Endothelial cell of umbilical vein (primary cell): ENCODE results near the gene CMTM8. TPM values are rescaled to one million over a fixed set of nuclear protein-coding genes. Genes with fewer than 3 reads are reported as not detected.

Experiments used
- BruUV-seq: library from RNA; stranded (reverse); fragments of 400-500 nt; replicated peaks from 2 replicates; lab custom pipeline; 2021; lab: Mats Ljungman, UMichigan
- CTCF ChIA-PET: fragments of 300-600, 350-600 bp; sonication (Branson Sonifier 250); formaldehyde crosslinking; loops from one replicate; lab custom pipeline; 2021; ENCODE audit warnings: antibody characterized with exemption, inconsistent platforms; lab: Charles Lee
- POLR2A ChIA-PET: fragments of 300-600, 350-600 bp; sonication (Branson Sonifier 250); formaldehyde crosslinking; loops from one replicate; lab custom pipeline; 2021; ENCODE audit warnings: antibody characterized with exemption, inconsistent platforms; lab: Charles Lee
- DNase-seq: peaks from one replicate; pipeline ENCODE4 v3.0.0-alpha.2; 2011; ENCODE audit warnings: low read depth, low spot score
- FAIRE-seq: peaks from 2 replicates; lab custom pipeline; 2011; peaks lifted over from hg19 to GRCh38; lab: Jason Lieb, UNC
- H2AFZ ChIP-seq: 2 replicates; pipeline ENCODE4 v1.6.0; 2012; ENCODE audit warnings: low read depth, low read length, control low read depth, inconsistent platforms
- H3K27ac ChIP-seq: 2 replicates; pipeline ENCODE4 v1.5.1; 2011; ENCODE audit warnings: low read depth, mild to moderate bottlenecking, control low read depth, low read length, moderate library complexity; ENCODE audit not compliant: insufficient read depth
- H3K27me3 ChIP-seq, 2 experiments: 2 replicates each; pipeline versions ENCODE4 v1.6.0 to v1.6.1; 2011; ENCODE audit warnings: low read length in 2 of 2, mixed read lengths in 1 of 2; ENCODE audit not compliant: control insufficient read depth in 2 of 2, insufficient read depth in 2 of 2
- H3K36me3 ChIP-seq, 2 experiments: 2 replicates in 1 of 2; 3 replicates in 1 of 2; pipeline ENCODE4 v1.5.1; 2011; ENCODE audit warnings: low read length in 2 of 2, mild to moderate bottlenecking in 1 of 2, moderate library complexity in 1 of 2; ENCODE audit not compliant: control insufficient read depth in 2 of 2, insufficient read depth in 2 of 2; ENCODE audit errors: extremely low read depth in 1 of 2
- H3K4me1 ChIP-seq: 3 replicates; pipeline ENCODE4 v1.5.1; 2011; ENCODE audit warnings: mild to moderate bottlenecking, low read length; ENCODE audit not compliant: control insufficient read depth, insufficient read depth; ENCODE audit errors: extremely low read depth
- H3K4me2 ChIP-seq: 2 replicates; pipeline ENCODE4 v1.6.1; 2011; ENCODE audit warnings: low read length, control low read depth, mixed read lengths; ENCODE audit not compliant: insufficient read depth
- H3K4me3 ChIP-seq, 3 experiments: fragments of 200-600 bp in 1 of 3; sonication (generic), shearing (Covaris generic) in 1 of 3; replicated peaks in 1 of 3; 2 replicates each; pipeline ENCODE4 v1.5.1; 2011 to 2016; ENCODE audit warnings: control low read depth in 3 of 3, low read length in 3 of 3, mild to moderate bottlenecking in 2 of 3, inconsistent platforms in 1 of 3, low read depth in 1 of 3, moderate library complexity in 1 of 3; ENCODE audit not compliant: insufficient read depth in 1 of 3
- H3K79me2 ChIP-seq: 2 replicates; pipeline ENCODE4 v1.6.0; 2012; ENCODE audit warnings: low read length, inconsistent platforms; ENCODE audit not compliant: control insufficient read depth, insufficient read depth
- H3K9ac ChIP-seq: replicated peaks from 2 replicates; pipeline ENCODE3; 2011; ENCODE audit warnings: low read length, control low read depth; ENCODE audit not compliant: insufficient read depth; ENCODE audit errors: extremely low read depth
- H3K9me1 ChIP-seq: replicated peaks from 3 replicates; pipeline ENCODE4 v1.6.0; 2011; ENCODE audit warnings: mild to moderate bottlenecking, low read length; ENCODE audit not compliant: control insufficient read depth, insufficient read depth; ENCODE audit errors: extremely low read depth
- H3K9me3 ChIP-seq: replicated peaks from 2 replicates; pipeline ENCODE4 v1.5.1; 2012; ENCODE audit warnings: low read length, inconsistent platforms; ENCODE audit not compliant: control insufficient read depth, insufficient read depth
- H4K20me1 ChIP-seq: replicated peaks from 2 replicates; pipeline ENCODE3; 2011; ENCODE audit warnings: mild to moderate bottlenecking, low read length; ENCODE audit not compliant: control insufficient read depth, insufficient read depth; ENCODE audit errors: extremely low read depth
- EZH2 ChIP-seq: IDR thresholded peaks from 2 replicates; pipeline ENCODE4 v1.6.1; 2012; ENCODE audit warnings: borderline replicate concordance, low read depth, mild to moderate bottlenecking, moderate library complexity, low read length, inconsistent platforms; ENCODE audit not compliant: severe bottlenecking
- FOS ChIP-seq: IDR thresholded peaks from 2 replicates; pipeline ENCODE4 v1.6.1; 2011; ENCODE audit warnings: mild to moderate bottlenecking, low read length, moderate library complexity, borderline replicate concordance; ENCODE audit not compliant: insufficient read depth
- GATA2 ChIP-seq: IDR thresholded peaks from 2 replicates; pipeline ENCODE4 v1.7.0; 2011; ENCODE audit warnings: low read depth, mild to moderate bottlenecking, moderate library complexity, mixed read lengths, low read length; ENCODE audit not compliant: insufficient read length, insufficient read depth
- JUN ChIP-seq: IDR thresholded peaks from 2 replicates; pipeline ENCODE4 v1.6.1; 2011; ENCODE audit warnings: borderline replicate concordance, low read depth; ENCODE audit not compliant: insufficient read length, insufficient read depth
- MAX ChIP-seq: IDR thresholded peaks from 2 replicates; pipeline ENCODE4 v1.6.1; 2011; ENCODE audit not compliant: insufficient read depth, insufficient read length
- MYC ChIP-seq: IDR thresholded peaks from one replicate; pipeline ENCODE4 v1.6.1; 2011; ENCODE audit warnings: mild to moderate bottlenecking, low read depth, low read length
- POLR2A ChIP-seq: IDR thresholded peaks from 2 replicates; pipeline ENCODE4 v1.6.1; 2012; ENCODE audit warnings: low read depth, mild to moderate bottlenecking, control low read depth, low read length
- POLR2AphosphoS5 ChIP-seq: IDR thresholded peaks from 2 replicates; pipeline ENCODE4 v1.6.1; 2012; ENCODE audit warnings: low read depth, mild to moderate bottlenecking, control low read depth, low read length, moderate library complexity; ENCODE audit not compliant: insufficient read depth
- dilution Hi-C: fragments of 300-500 bp; cut with MboI; formaldehyde crosslinking; loops from one replicate; pipeline ENCODE4 v1.15.0; 2019; ENCODE audit warnings: low sequenced_read_pairs; ENCODE audit not compliant: extremely low pct_ligation_motif_present
- intact Hi-C: fragments of 100-400 bp; cut with micrococcal nuclease; formaldehyde crosslinking; loops from one replicate; pipeline ENCODE4 v1.10.0; 2022
- polyA plus RNA-seq, 4 experiments: library from polyadenylated mRNA; depleted of rRNA in 3 of 4; stranded (reverse) in 3 of 4; unstranded in 1 of 4; fragments of >200 nt; gene quantifications; 2 replicates each; pipeline versions ENCODE4 v1.2.1 to v1.2.3, GENCODE V29; 2011 to 2012; ENCODE audit warnings: missing spikeins in 1 of 4
- total RNA-seq: library from RNA; stranded (reverse); gene quantifications from 2 replicates; pipeline ENCODE4 v1.2.3, GENCODE V29; 2021
- TF ChIP-seq, protein P1 (sequence below), 2 donors: IDR thresholded peaks; 1 replicate in 1 of 2; 2 replicates in 1 of 2; pipeline ENCODE4 v1.5.1; 2011; ENCODE audit warnings: low read length in 2 of 2, mild to moderate bottlenecking in 2 of 2, moderate library complexity in 2 of 2, control low read depth in 1 of 2, inconsistent platforms in 1 of 2, low read depth in 1 of 2; ENCODE audit not compliant: insufficient read depth in 1 of 2; ENCODE audit errors: extremely low read depth in 1 of 2

Gene CMTM8
- total and polyA plus RNA-seq, 2 donors (not counting 3 experiments of a cell fraction or from before 2014, with no cell fraction given) = 7.3 to 11.9 TPM

GRCh38 chr3:32275506-32275905, 37.0 kb downstream of the CMTM8 start:
- intact Hi-C loops = no loop called here
- H3K36me3 ChIP-seq = no peaks in the 10 kb centered on the region
- DNase-seq (no peak), FAIRE-seq (no peak)
- peaks cover 9% of the 10 kb centered on the region for H3K4me1 ChIP-seq
- H3K27ac ChIP-seq = no peak overlapping the region
- no peak overlapping the region for H3K9ac ChIP-seq
- dilution Hi-C loops = no loop called here
- H3K4me3 ChIP-seq = no peak overlapping the region
- H4K20me1 ChIP-seq = no peaks in the 10 kb centered on the region
- no peaks in the 10 kb centered on the region for H3K9me3 ChIP-seq
- H3K9me1 ChIP-seq = no peaks in the 10 kb centered on the region
- CTCF ChIA-PET = interaction anchor here (1.4 to 1.8 kb wide), 2 partner anchors 21 to 98 kb away, joined by 4 to 5 read pairs; no protein-coding TSS in a partner anchor
- no peaks in the 10 kb centered on the region for H3K27me3 ChIP-seq
- no TSS peak for BruUV-seq
- no peak overlapping the region for H2AFZ ChIP-seq
- H3K79me2 ChIP-seq = no peaks in the 10 kb centered on the region
- no peak for TF ChIP-seq JUN
- no peak for TF ChIP-seq MAX
- no peak for TF ChIP-seq EZH2
- TF ChIP-seq FOS = no peak
- TF ChIP-seq MYC = no peak
- TF ChIP-seq POLR2A = no peak
- TF ChIP-seq, protein P1, sequence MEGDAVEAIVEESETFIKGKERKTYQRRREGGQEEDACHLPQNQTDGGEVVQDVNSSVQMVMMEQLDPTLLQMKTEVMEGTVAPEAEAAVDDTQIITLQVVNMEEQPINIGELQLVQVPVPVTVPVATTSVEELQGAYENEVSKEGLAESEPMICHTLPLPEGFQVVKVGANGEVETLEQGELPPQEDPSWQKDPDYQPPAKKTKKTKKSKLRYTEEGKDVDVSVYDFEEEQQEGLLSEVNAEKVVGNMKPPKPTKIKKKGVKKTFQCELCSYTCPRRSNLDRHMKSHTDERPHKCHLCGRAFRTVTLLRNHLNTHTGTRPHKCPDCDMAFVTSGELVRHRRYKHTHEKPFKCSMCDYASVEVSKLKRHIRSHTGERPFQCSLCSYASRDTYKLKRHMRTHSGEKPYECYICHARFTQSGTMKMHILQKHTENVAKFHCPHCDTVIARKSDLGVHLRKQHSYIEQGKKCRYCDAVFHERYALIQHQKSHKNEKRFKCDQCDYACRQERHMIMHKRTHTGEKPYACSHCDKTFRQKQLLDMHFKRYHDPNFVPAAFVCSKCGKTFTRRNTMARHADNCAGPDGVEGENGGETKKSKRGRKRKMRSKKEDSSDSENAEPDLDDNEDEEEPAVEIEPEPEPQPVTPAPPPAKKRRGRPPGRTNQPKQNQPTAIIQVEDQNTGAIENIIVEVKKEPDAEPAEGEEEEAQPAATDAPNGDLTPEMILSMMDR (IDR thresholded peaks at IDR 0.05; ENCODE audit: extremely low read depth in 1 of 2, insufficient read depth in 1 of 2, low read depth in 1 of 2, low read length in 2 of 2) = no peak
- no peak for TF ChIP-seq POLR2AphosphoS5
- TF ChIP-seq GATA2 = no peak
- H3K4me2 ChIP-seq = no peak overlapping the region
- POLR2A ChIA-PET = no interaction called here
